Transverse colon (tissue), 4 donors: ENCODE results near the gene B4GALNT4. TPM values are rescaled to one million over a fixed set of nuclear protein-coding genes. Genes with fewer than 3 reads are reported as not detected.
A peak's percentile ranks its signal among the peaks of the same experiment; 100 is the strongest.
"Not testable (repeated sequence)": the region's sequence is repeated elsewhere in the genome, so short reads cannot be mapped to it uniquely, and the experiment has no call there.

Experiments used
- DNase-seq: peaks from one replicate; pipeline ENCODE4 v3.0.0-alpha.2; 2019
- H3K27ac ChIP-seq, 4 donors: fragments of 200-600 bp; sonication (generic); 2 replicates each; pipeline ENCODE4 v1.5.1; 2016 to 2018; ENCODE audit warnings: inconsistent platforms in 4 of 4
- H3K27me3 ChIP-seq: fragments of 200-600 bp; sonication (generic); 2 replicates; pipeline ENCODE4 v1.5.1; 2017; ENCODE audit warnings: inconsistent platforms
- H3K36me3 ChIP-seq, 4 donors: fragments of 200-600 bp; sonication (generic); 2 replicates each; pipeline ENCODE4 v1.5.1; 2017 to 2019; ENCODE audit warnings: inconsistent platforms in 4 of 4
- H3K4me1 ChIP-seq, 4 donors: fragments of 200-600 bp; sonication (generic); 2 replicates each; pipeline ENCODE4 v1.5.1; 2017 to 2020; ENCODE audit warnings: inconsistent platforms in 4 of 4
- H3K4me3 ChIP-seq, 4 donors: fragments of 200-600 bp; sonication (generic); 1 replicate in 1 of 4; 2 replicates in 3 of 4; pipeline versions ENCODE4 v1.5.1 to v1.6.1; 2017 to 2019; ENCODE audit warnings: inconsistent platforms in 4 of 4
- H3K9me3 ChIP-seq, 2 donors: fragments of 200-600 bp; sonication (generic); 2 replicates each; pipeline ENCODE4 v1.5.1; 2017 to 2019; ENCODE audit warnings: inconsistent platforms in 2 of 2
- CTCF ChIP-seq, 5 experiments: fragments of 200-600 bp in 3 of 5; fragments of 450-650 bp in 2 of 5; sonication (generic) in 3 of 5; IDR thresholded peaks; 1 replicate in 2 of 5; 2 replicates in 3 of 5; pipeline ENCODE4 v1.5.1; 2016 to 2017; ENCODE audit warnings: antibody characterized with exemption in 5 of 5, inconsistent platforms in 3 of 5, mild to moderate bottlenecking in 2 of 5, moderate library complexity in 1 of 5
- EP300 ChIP-seq: sonication (generic); formaldehyde crosslinking; IDR thresholded peaks from one replicate; pipeline ENCODE4 v1.6.1; 2017; ENCODE audit warnings: antibody characterized with exemption, low read depth
- POLR2A ChIP-seq: fragments of 450-650 bp; IDR thresholded peaks from one replicate; pipeline ENCODE4 v1.6.1; 2016; ENCODE audit warnings: antibody characterized with exemption, mild to moderate bottlenecking, moderate library complexity
- POLR2AphosphoS5 ChIP-seq, 3 donors: sonication (generic); formaldehyde crosslinking; IDR thresholded peaks; one replicate each; pipeline ENCODE4 v1.6.1; 2016; ENCODE audit warnings: antibody characterized with exemption in 3 of 3
- WGBS, 2 donors: methylation state at CpG; one replicate each; pipeline ENCODE4 v1.1.5; 2018; ENCODE audit warnings: low coverage in 1 of 2; 5-methylcytosine and 5-hydroxymethylcytosine counted together
- in situ Hi-C, 4 donors: fragments of 200-750 bp; cut with MboI; loops; one replicate each; pipeline versions ENCODE4 v1.15.0 to v1.15.1; 2017; ENCODE audit warnings: low sequenced_read_pairs in 3 of 4, low pct_ligation_motif_present in 1 of 4, low pct_unique_long_range_greater_than_20kb in 1 of 4
- intact Hi-C: fragments of 100-400 bp; cut with DNase I; formaldehyde crosslinking; loops from one replicate; pipeline ENCODE4 v1.15.1; 2023; ENCODE audit warnings: low total_unique reads
- total RNA-seq, 4 donors: library from RNA; depleted of rRNA; stranded (reverse); fragments of >200 nt; gene quantifications; one replicate each; pipeline ENCODE4 v1.1.0, GENCODE V29; 2016

B4GALNT4 gene
- total RNA-seq, 4 donors from 2014 or later, result 0.82 to 3.0 (median 1.3) TPM; not detected in 1

DNA sequence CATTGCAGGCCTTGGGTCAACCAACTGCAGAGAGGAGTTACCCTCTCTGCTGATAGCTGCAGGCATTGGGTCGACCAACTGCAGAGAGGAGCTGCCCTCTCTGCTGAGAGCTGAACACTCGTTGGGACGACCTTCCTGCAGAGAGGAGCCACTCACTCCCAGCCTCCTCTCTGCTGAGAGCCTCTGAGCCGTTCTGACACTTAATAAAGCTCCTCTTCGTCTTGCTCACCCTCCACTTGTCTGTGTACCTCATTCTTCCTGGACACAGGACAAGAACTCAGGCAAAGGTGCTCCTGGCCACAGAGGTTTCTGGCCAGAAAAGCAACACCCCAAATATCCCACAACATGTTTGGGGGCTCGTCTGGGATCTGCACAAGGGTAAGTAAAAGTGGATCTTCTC is 17.2 kb downstream of the B4GALNT4 start:
- H3K27me3 ChIP-seq, result no peaks in the 10 kb centered on the region
- TF ChIP-seq POLR2A (no peak), POLR2AphosphoS5 (IDR thresholded peaks at IDR 0.05) (no peak), CTCF (IDR thresholded peaks at IDR 0.05) (no peak), EP300 (no peak)
- in situ Hi-C loops, result no loop called here
- 96% methylated on average over 6 of the region's 6 CpGs; no CpG with 5 or more reads in 1 of the 2 donors for WGBS, 2 donors
- intact Hi-C loops, result no loop called here
- H3K4me1 ChIP-seq, result no peaks in the 10 kb centered on the region
- H3K27ac ChIP-seq, result no peak overlapping the region
- H3K4me3 ChIP-seq, result no peak overlapping the region
- H3K9me3 ChIP-seq, result no peaks in the 10 kb centered on the region
- no peak for DNase-seq
- H3K36me3 ChIP-seq, result no peaks in the 10 kb centered on the region

- Histone ChIP-seq H3K36me3 (no peaks in the 10 kb centered on the region), H3K27ac (no peak overlapping the region), H3K4me3 (no peak overlapping the region), H3K4me1 (no peaks in the 10 kb centered on the region), H3K9me3 (no peaks in the 10 kb centered on the region), H3K27me3 (no peaks in the 10 kb centered on the region)
- 60 to 78% methylated on average over 3 to 4 of the region's 4 CpGs for WGBS, 2 donors
- TF ChIP-seq POLR2AphosphoS5 (IDR thresholded peaks at IDR 0.05), result no peak
- no peak for TF ChIP-seq POLR2A
- no peak for TF ChIP-seq EP300
- TF ChIP-seq CTCF (IDR thresholded peaks at IDR 0.05), result no peak
- intact Hi-C loops (no loop called here), in situ Hi-C loops (no loop called here)
- no peak for DNase-seq
Observed at GRCh38 chr11:387193-387793, 18.0 kb downstream of the B4GALNT4 start.

- in situ Hi-C loops, H3K4me1 ChIP-seq, H3K27ac ChIP-seq, intact Hi-C loops, H3K9me3 ChIP-seq, H3K4me3 ChIP-seq, DNase-seq, H3K36me3 ChIP-seq, H3K27me3 ChIP-seq: not testable (repeated sequence)
- WGBS, 2 donors, result 76 to 82% methylated on average over 5 to 15 of the region's 17 CpGs
Observed at GRCh38 chr11:389369-389768, 20.1 kb downstream of the B4GALNT4 start.

DNA sequence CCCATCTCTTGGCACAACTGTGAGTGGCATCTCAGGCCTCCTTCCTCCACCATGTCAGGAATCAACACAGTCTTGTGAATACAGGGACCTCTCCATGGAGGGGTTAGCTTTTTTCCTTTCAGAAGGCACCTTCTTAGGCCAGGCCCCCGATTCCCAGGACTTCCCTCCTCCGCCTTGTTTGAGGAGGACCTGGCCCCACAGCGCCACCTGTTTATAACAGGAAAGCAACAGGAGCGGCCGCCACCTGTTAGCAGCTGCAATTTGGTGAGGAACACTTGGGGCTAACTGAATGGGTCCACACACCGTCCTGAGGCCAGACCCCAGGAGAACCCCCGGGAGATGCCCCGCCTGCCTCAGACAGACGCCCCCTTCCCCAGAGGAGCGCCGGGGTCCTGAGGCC is 20.9 kb downstream of the B4GALNT4 start:
- no peak overlapping the region for H3K4me3 ChIP-seq
- TF ChIP-seq POLR2A (no peak), CTCF (IDR thresholded peaks at IDR 0.05) (peak in 3 of 5 experiments; percentile 23 to 29 (median 23))
- no peaks in the 10 kb centered on the region for H3K9me3 ChIP-seq
- in situ Hi-C loops (no loop called here), intact Hi-C loops (no loop called here)
- no peak overlapping the region for H3K27ac ChIP-seq
- peak; percentile 55 for DNase-seq
- peaks cover 0 to 9% (median 8%) of the 10 kb centered on the region in 4 donors for H3K4me1 ChIP-seq
- WGBS, 2 donors, result 40 to 52% methylated on average over 1 to 9 of the region's 11 CpGs
- H3K27me3 ChIP-seq, result no peaks in the 10 kb centered on the region
- H3K36me3 ChIP-seq, result no peaks in the 10 kb centered on the region
